ENCODE results near the gene SHMT1.

DNA sequence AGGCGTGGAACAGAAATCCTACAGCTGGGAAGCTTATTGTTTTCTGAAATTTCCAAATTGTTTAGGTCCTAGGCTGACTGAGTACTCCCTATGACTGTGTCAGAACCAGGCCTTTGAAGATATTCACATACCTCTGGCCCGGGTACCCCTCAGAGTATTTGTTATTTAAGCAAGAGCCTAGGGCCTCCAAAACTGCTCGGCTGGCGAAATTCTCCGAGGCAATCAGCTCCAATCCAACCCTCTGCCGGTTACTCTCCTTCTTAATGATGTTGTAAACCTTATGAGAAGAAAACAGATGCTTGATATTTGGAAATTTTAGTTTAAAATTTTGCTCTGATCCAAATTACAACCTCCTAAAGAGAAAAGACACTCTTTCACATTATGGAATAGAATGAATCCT lies 9.8 kb downstream of the SHMT1 start:
- TF ChIP-seq, protein P1, sequence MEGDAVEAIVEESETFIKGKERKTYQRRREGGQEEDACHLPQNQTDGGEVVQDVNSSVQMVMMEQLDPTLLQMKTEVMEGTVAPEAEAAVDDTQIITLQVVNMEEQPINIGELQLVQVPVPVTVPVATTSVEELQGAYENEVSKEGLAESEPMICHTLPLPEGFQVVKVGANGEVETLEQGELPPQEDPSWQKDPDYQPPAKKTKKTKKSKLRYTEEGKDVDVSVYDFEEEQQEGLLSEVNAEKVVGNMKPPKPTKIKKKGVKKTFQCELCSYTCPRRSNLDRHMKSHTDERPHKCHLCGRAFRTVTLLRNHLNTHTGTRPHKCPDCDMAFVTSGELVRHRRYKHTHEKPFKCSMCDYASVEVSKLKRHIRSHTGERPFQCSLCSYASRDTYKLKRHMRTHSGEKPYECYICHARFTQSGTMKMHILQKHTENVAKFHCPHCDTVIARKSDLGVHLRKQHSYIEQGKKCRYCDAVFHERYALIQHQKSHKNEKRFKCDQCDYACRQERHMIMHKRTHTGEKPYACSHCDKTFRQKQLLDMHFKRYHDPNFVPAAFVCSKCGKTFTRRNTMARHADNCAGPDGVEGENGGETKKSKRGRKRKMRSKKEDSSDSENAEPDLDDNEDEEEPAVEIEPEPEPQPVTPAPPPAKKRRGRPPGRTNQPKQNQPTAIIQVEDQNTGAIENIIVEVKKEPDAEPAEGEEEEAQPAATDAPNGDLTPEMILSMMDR (IDR thresholded peaks at IDR 0.05), result no peak
- TF ChIP-seq EP300 (IDR thresholded peaks at IDR 0.05), result no peak

All from gastroesophageal sphincter (tissue), 3 donors.